GM23338 (cell line): ENCODE data around the gene NTM. TPM values are rescaled to one million over a fixed set of nuclear protein-coding genes. Genes with fewer than 3 reads are reported as not detected.

ENCODE experiments used
- ATAC-seq: fragments of 200-7000 bp; cut with Tn5 transposase; 3 replicates; pipeline ENCODE4 v1.9.1; 2020
- DNase-seq: peaks from one replicate; pipeline ENCODE4 v3.0.0-alpha.2; 2015; ENCODE audit warnings: low spot score
- H2AFZ ChIP-seq: fragments of 200-600 bp; sonication (generic); 2 replicates; pipeline ENCODE4 v1.8.0; 2016; ENCODE audit warnings: antibody characterized with exemption, mild to moderate bottlenecking, moderate library complexity
- H3F3A ChIP-seq: fragments of 200-600 bp; sonication (generic); replicated peaks from 2 replicates; pipeline ENCODE4 v1.8.0; 2017; ENCODE audit warnings: antibody characterized with exemption, mixed run types, low read depth
- H3K27ac ChIP-seq: fragments of 200-600 bp; sonication (generic); 2 replicates; pipeline ENCODE4 v1.6.1; 2016; ENCODE audit warnings: low read depth
- H3K27me3 ChIP-seq: fragments of 200-600 bp; sonication (generic); 2 replicates; pipeline ENCODE4 v1.8.0; 2016; ENCODE audit warnings: mild to moderate bottlenecking, mixed run types, moderate library complexity; ENCODE audit not compliant: insufficient read depth
- H3K36me3 ChIP-seq: fragments of 200-600 bp; sonication (generic); 2 replicates; pipeline ENCODE4 v1.8.0; 2016; ENCODE audit warnings: mild to moderate bottlenecking; ENCODE audit not compliant: insufficient read depth
- H3K4me1 ChIP-seq: fragments of 200-600 bp; sonication (generic); 2 replicates; pipeline ENCODE4 v1.8.0; 2016; ENCODE audit warnings: mild to moderate bottlenecking, moderate library complexity; ENCODE audit not compliant: insufficient read depth
- H3K4me2 ChIP-seq: fragments of 200-600 bp; sonication (generic); 2 replicates; pipeline ENCODE4 v1.7.1; 2017; ENCODE audit warnings: mixed run types
- H3K4me3 ChIP-seq: fragments of 200-600 bp; sonication (generic); 2 replicates; pipeline ENCODE4 v1.6.1; 2016; ENCODE audit warnings: mixed run types
- H3K79me2 ChIP-seq: fragments of 200-600 bp; sonication (generic); replicated peaks from 2 replicates; pipeline ENCODE4 v1.8.0; 2017; ENCODE audit warnings: mild to moderate bottlenecking; ENCODE audit not compliant: insufficient read depth
- H3K9me2 ChIP-seq: fragments of 200-600 bp; sonication (generic); 2 replicates; pipeline ENCODE4 v1.8.0; 2017; ENCODE audit not compliant: insufficient read depth
- H4K20me1 ChIP-seq: fragments of 200-600 bp; sonication (generic); replicated peaks from 2 replicates; pipeline ENCODE4 v1.8.0; 2017; ENCODE audit warnings: mild to moderate bottlenecking; ENCODE audit not compliant: insufficient read depth
- H3K27ac Mint-ChIP-seq: 2 replicates; pipeline ENCODE4 v1.8.0; 2020; ENCODE audit warnings: inconsistent platforms, mild to moderate bottlenecking, moderate library complexity, mixed read lengths
- H3K27me3 Mint-ChIP-seq: 3 replicates; pipeline ENCODE4 v1.8.0; 2022; ENCODE audit warnings: low read depth, mild to moderate bottlenecking, moderate library complexity, mixed read lengths, inconsistent platforms; ENCODE audit not compliant: insufficient read depth, poor library complexity
- H3K36me3 Mint-ChIP-seq: 3 replicates; pipeline ENCODE4 v1.8.0; 2021; ENCODE audit warnings: low read depth, mild to moderate bottlenecking, inconsistent platforms, moderate library complexity, mixed read lengths
- H3K4me1 Mint-ChIP-seq: 3 replicates; pipeline ENCODE4 v1.8.0; 2020; ENCODE audit warnings: mild to moderate bottlenecking, inconsistent platforms, mixed read lengths
- H3K4me3 Mint-ChIP-seq: 3 replicates; pipeline ENCODE4 v1.8.0; 2021; ENCODE audit warnings: moderate library complexity, mild to moderate bottlenecking, inconsistent platforms, mixed read lengths
- H3K9me3 Mint-ChIP-seq: 3 replicates; pipeline ENCODE4 v1.8.0; 2020; ENCODE audit warnings: moderate library complexity, mild to moderate bottlenecking, inconsistent platforms, mixed read lengths
- CREB1 ChIP-seq: fragments of 250-450 bp; sonication (Bioruptor Pico); IDR thresholded peaks from 2 replicates; pipeline ENCODE4 v1.5.0; 2020; ENCODE audit warnings: low read depth, mild to moderate bottlenecking, moderate library complexity
- EZH2 ChIP-seq: fragments of 200-600 bp; sonication (generic); IDR thresholded peaks from one replicate; pipeline ENCODE4 v1.8.0; 2017; ENCODE audit warnings: antibody characterized with exemption, mild to moderate bottlenecking, low read depth; ENCODE audit not compliant: unreplicated experiment
- EZH2phosphoT487 ChIP-seq: fragments of 200-600 bp; sonication (generic); IDR thresholded peaks from one replicate; pipeline ENCODE4 v1.8.1; 2018; ENCODE audit warnings: antibody characterized with exemption; ENCODE audit not compliant: unreplicated experiment
- JUNB ChIP-seq: IDR thresholded peaks from one replicate; pipeline ENCODE4 v1.6.1; 2016; ENCODE audit warnings: antibody characterized with exemption; ENCODE audit not compliant: unreplicated experiment
- NANOG ChIP-seq: IDR thresholded peaks from 2 replicates; pipeline ENCODE4 v1.6.1; 2016; ENCODE audit warnings: antibody characterized with exemption, borderline replicate concordance
- POLR2AphosphoS5 ChIP-seq: IDR thresholded peaks from 2 replicates; pipeline ENCODE4 v1.6.1; 2016; ENCODE audit warnings: antibody characterized with exemption, low read depth
- STAT1 ChIP-seq: IDR thresholded peaks from one replicate; pipeline ENCODE4 v1.6.1; 2016; ENCODE audit warnings: antibody characterized with exemption; ENCODE audit not compliant: unreplicated experiment
- ZNF114 ChIP-seq: fragments of 250-450 bp; sonication (Bioruptor Pico); IDR thresholded peaks from 2 replicates; pipeline ENCODE4 v1.5.0; 2020; ENCODE audit warnings: mild to moderate bottlenecking, moderate library complexity
- ZNF331 ChIP-seq: fragments of 250-450 bp; sonication (Bioruptor Pico); IDR thresholded peaks from 2 replicates; pipeline ENCODE4 v1.5.0; 2020; ENCODE audit warnings: low read depth, mild to moderate bottlenecking, moderate library complexity
- ZNF462 ChIP-seq: fragments of 250-450 bp; sonication (Bioruptor Pico); IDR thresholded peaks from 2 replicates; pipeline ENCODE4 v1.5.0; 2020; ENCODE audit warnings: mild to moderate bottlenecking, moderate library complexity
- polyA plus RNA-seq: library from polyadenylated mRNA; unstranded; fragments of >200 nt; fragmentation: Nextera tagmentation; extraction: Ambion mirVana; gene quantifications from 2 replicates; pipeline ENCODE4 v1.2.1, GENCODE V29; 2016
- total RNA-seq: library from RNA; depleted of rRNA; stranded (reverse); fragments of >200 nt; shearing (Covaris generic); gene quantifications from 2 replicates; pipeline ENCODE4 v1.2.3, GENCODE V29; 2014
- TF ChIP-seq, protein P1 (sequence below): IDR thresholded peaks from one replicate; pipeline ENCODE4 v1.6.1; 2018; ENCODE audit warnings: antibody characterized with exemption; ENCODE audit not compliant: unreplicated experiment
- TF ChIP-seq, protein P2 (sequence below): IDR thresholded peaks from 2 replicates; pipeline ENCODE4 v1.6.1; 2016; ENCODE audit warnings: antibody characterized with exemption
- TF ChIP-seq, protein P3 (sequence below), 2 experiments: fragments of 200-600 bp in 1 of 2; sonication (generic) in 1 of 2; conservative IDR thresholded peaks; 2 replicates each; pipeline versions ENCODE4 v1.5.1 to v1.6.1; 2016 to 2017; ENCODE audit warnings: antibody characterized with exemption in 2 of 2, low read depth in 2 of 2, mild to moderate bottlenecking in 2 of 2, moderate library complexity in 1 of 2

NTM gene
- total and polyA plus RNA-seq, 2 experiments from 2014 or later = 10.6 to 14.6 TPM

DNA sequence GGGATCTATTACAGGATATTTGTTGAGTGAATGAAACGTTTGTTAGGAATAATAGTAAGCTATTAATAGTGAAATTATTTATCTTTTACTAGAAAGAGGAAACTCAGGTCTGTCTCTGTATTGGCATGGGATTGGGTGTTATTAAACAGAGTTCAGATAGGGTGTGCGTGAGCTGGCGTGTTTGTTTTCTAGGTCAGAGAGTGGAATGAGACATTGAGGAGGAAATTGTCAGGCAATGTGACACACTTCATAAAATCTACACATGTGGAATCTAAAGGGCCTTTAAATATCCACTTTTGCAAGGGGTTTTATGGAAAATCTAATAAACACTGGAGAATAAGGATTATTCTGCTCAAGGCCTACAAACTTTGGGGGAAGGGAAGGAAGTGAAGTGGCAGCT, 552.9 kb downstream of the NTM start:
- Histone ChIP-seq H3F3A (no peaks in the 10 kb centered on the region), H3K79me2 (peaks cover 5% of the 10 kb centered on the region), H3K27me3 (no peaks in the 10 kb centered on the region), H3K4me1 (peaks cover 11% of the 10 kb centered on the region), H3K4me3 (no peak overlapping the region), H3K27ac (no peak overlapping the region), H4K20me1 (no peaks in the 10 kb centered on the region), H2AFZ (no peak overlapping the region), H3K36me3 (no peaks in the 10 kb centered on the region), H3K4me2 (no peak overlapping the region), H3K9me2 (no peaks in the 10 kb centered on the region)
- Mint-ChIP-seq H3K36me3 (no peaks in the 10 kb centered on the region; the same call in 2 of the 3 replicates), H3K4me1 (peaks cover 26% of the 10 kb centered on the region), H3K4me3 (no peak overlapping the region), H3K9me3 (no peaks in the 10 kb centered on the region), H3K27me3 (peaks cover 1% of the 10 kb centered on the region), H3K27ac (no peak overlapping the region)
- DNase-seq (no peak), ATAC-seq (no peak)
- TF ChIP-seq EZH2phosphoT487 (no peak), CREB1 (CRISPR knock-in tag) (no peak), POLR2AphosphoS5 (no peak), EZH2 (no peak), STAT1 (no peak), ZNF462 (CRISPR knock-in tag) (no peak), JUNB (no peak), ZNF331 (CRISPR knock-in tag) (no peak), ZNF114 (CRISPR knock-in tag) (no peak), NANOG (no peak)
- TF ChIP-seq, protein P1, sequence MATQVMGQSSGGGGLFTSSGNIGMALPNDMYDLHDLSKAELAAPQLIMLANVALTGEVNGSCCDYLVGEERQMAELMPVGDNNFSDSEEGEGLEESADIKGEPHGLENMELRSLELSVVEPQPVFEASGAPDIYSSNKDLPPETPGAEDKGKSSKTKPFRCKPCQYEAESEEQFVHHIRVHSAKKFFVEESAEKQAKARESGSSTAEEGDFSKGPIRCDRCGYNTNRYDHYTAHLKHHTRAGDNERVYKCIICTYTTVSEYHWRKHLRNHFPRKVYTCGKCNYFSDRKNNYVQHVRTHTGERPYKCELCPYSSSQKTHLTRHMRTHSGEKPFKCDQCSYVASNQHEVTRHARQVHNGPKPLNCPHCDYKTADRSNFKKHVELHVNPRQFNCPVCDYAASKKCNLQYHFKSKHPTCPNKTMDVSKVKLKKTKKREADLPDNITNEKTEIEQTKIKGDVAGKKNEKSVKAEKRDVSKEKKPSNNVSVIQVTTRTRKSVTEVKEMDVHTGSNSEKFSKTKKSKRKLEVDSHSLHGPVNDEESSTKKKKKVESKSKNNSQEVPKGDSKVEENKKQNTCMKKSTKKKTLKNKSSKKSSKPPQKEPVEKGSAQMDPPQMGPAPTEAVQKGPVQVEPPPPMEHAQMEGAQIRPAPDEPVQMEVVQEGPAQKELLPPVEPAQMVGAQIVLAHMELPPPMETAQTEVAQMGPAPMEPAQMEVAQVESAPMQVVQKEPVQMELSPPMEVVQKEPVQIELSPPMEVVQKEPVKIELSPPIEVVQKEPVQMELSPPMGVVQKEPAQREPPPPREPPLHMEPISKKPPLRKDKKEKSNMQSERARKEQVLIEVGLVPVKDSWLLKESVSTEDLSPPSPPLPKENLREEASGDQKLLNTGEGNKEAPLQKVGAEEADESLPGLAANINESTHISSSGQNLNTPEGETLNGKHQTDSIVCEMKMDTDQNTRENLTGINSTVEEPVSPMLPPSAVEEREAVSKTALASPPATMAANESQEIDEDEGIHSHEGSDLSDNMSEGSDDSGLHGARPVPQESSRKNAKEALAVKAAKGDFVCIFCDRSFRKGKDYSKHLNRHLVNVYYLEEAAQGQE = no peak
- TF ChIP-seq, protein P2, sequence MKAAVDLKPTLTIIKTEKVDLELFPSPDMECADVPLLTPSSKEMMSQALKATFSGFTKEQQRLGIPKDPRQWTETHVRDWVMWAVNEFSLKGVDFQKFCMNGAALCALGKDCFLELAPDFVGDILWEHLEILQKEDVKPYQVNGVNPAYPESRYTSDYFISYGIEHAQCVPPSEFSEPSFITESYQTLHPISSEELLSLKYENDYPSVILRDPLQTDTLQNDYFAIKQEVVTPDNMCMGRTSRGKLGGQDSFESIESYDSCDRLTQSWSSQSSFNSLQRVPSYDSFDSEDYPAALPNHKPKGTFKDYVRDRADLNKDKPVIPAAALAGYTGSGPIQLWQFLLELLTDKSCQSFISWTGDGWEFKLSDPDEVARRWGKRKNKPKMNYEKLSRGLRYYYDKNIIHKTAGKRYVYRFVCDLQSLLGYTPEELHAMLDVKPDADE = no peak
- TF ChIP-seq, protein P3, sequence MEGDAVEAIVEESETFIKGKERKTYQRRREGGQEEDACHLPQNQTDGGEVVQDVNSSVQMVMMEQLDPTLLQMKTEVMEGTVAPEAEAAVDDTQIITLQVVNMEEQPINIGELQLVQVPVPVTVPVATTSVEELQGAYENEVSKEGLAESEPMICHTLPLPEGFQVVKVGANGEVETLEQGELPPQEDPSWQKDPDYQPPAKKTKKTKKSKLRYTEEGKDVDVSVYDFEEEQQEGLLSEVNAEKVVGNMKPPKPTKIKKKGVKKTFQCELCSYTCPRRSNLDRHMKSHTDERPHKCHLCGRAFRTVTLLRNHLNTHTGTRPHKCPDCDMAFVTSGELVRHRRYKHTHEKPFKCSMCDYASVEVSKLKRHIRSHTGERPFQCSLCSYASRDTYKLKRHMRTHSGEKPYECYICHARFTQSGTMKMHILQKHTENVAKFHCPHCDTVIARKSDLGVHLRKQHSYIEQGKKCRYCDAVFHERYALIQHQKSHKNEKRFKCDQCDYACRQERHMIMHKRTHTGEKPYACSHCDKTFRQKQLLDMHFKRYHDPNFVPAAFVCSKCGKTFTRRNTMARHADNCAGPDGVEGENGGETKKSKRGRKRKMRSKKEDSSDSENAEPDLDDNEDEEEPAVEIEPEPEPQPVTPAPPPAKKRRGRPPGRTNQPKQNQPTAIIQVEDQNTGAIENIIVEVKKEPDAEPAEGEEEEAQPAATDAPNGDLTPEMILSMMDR (conservative IDR thresholded peaks at IDR 0.05; ENCODE audit: low read depth in 2 of 2) = no peak
